Aorta (tissue), 5 donors: Measurements from ENCODE around the gene KLHL25. TPM values are rescaled to one million over a fixed set of nuclear protein-coding genes. Genes with fewer than 3 reads are reported as not detected.

Experiments used
- ATAC-seq: fragments of 200-7000 bp; cut with Tn5 transposase; one replicate; pipeline ENCODE4 v1.9.1; 2022; ENCODE audit warnings: moderate library complexity; ENCODE audit not compliant: low FRiP score
- DNase-seq, 2 donors: peaks; one replicate each; pipeline ENCODE4 v3.0.0-alpha.2; 2020
- H3K27ac ChIP-seq, 2 donors: one replicate each; pipeline ENCODE4 v1.5.1; 2013; ENCODE audit warnings: low read length in 2 of 2, mild to moderate bottlenecking in 2 of 2, moderate library complexity in 2 of 2, control low read depth in 1 of 2, inconsistent platforms in 1 of 2, low read depth in 1 of 2
- H3K27me3 ChIP-seq, 2 donors: one replicate each; pipeline ENCODE4 v1.6.1; 2013; ENCODE audit warnings: control low read depth in 1 of 2, low read length in 1 of 2, mild to moderate bottlenecking in 1 of 2, moderate library complexity in 1 of 2; ENCODE audit not compliant: insufficient read depth in 2 of 2, control insufficient read depth in 1 of 2
- H3K36me3 ChIP-seq, 2 donors: one replicate each; pipeline ENCODE4 v1.6.1; 2013; ENCODE audit warnings: control low read depth in 1 of 2, low read length in 1 of 2, mild to moderate bottlenecking in 1 of 2; ENCODE audit not compliant: insufficient read depth in 2 of 2, control insufficient read depth in 1 of 2
- H3K4me1 ChIP-seq, 2 donors: one replicate each; pipeline ENCODE4 v1.6.1; 2013; ENCODE audit warnings: low read length in 2 of 2, control low read depth in 1 of 2, mild to moderate bottlenecking in 1 of 2, moderate library complexity in 1 of 2; ENCODE audit not compliant: insufficient read depth in 2 of 2, control insufficient read depth in 1 of 2
- H3K4me3 ChIP-seq, 2 donors: one replicate each; pipeline ENCODE4 v1.5.1; 2013; ENCODE audit warnings: low read length in 2 of 2, control low read depth in 1 of 2, mild to moderate bottlenecking in 1 of 2
- H3K9me3 ChIP-seq: one replicate; pipeline ENCODE4 v1.6.1; 2013; ENCODE audit warnings: mild to moderate bottlenecking, low read length; ENCODE audit not compliant: control insufficient read depth
- WGBS, 2 donors: extraction: QIAGEN DNeasy Blood & Tissue Kit; methylation state at CpG; one replicate each; pipeline ENCODE4 v1.1.7; 2013; 5-methylcytosine and 5-hydroxymethylcytosine counted together
- intact Hi-C, 2 donors: fragments of 100-400 bp; cut with DNase I; formaldehyde crosslinking; loops; one replicate each; pipeline versions ENCODE4 v1.14.2 to v1.15.0; 2022
- polyA plus RNA-seq, 2 donors: library from polyadenylated mRNA; stranded (reverse); fragments of 200-250 nt; gene quantifications; one replicate each; pipeline ENCODE4 v1.2.3, GENCODE V29; 2013
- total RNA-seq, 2 donors: library from RNA; stranded (reverse); fragmentation: NEBNext Ultra II Directional; extraction: Animal tissue kit (Norgen Biotek cat#: 25700); gene quantifications; one replicate each; pipeline ENCODE4 v1.2.1, GENCODE V29; 2021
- donor health status: healthy with polysubstance abuse.
- donor health status: Bipolar disorder and iron deficiency.
- donor health status: DM: no; HTN: no; CAD: no.
- donor health status: DM: no; HTN: no; CAD: no.
- donor health status: DM: yes; HTN: yes; CAD: no.

Gene KLHL25
- total and polyA plus RNA-seq, 4 donors: 1.8 to 9.2 (median 5.6) TPM

DNA sequence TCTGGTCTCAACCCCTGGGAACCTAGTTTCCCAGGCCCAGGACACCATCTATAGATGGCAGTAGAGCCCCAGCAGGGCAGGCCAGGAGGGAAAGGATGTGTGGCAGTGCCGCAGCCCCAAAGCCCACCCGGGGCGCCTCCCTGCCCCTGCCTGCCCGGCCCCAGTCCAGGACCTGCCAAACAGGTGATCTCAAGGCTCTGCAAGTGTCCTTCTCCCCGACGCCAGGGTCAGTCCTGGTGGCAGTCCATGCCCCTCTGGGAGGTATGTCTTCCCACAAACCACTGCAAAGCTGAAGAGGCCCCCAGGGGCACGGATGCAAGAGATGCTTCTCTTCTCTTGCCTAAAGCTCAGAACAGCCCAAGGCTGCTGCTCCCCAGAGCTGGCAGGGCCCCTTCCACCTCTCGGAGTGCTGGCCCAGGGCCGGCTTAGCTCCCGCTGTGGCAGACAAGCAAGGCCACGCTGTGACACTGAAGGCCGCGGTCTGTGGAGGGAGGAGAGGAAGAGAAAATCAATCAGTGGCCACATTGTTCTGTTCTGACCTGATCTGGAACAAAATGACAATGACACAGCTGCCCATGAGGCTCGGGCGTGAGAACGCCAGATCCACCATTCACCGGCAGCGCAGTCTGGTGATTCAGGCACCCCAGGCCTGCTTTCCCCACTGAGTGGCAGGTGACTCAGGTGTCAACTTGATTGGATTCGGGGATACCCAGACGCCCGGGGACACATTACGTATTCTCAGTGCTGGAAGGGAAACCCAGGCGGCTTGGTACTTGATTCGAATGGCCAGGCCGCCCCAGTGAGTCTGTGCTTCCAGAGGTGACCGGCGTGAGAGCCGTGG is 34.0 kb downstream of the KLHL25 start:
- Histone ChIP-seq H3K27ac (no peak overlapping the region), H3K4me3 (no peak overlapping the region), H3K36me3 (no peaks in the 10 kb centered on the region), H3K27me3 (no peaks in the 10 kb centered on the region), H3K9me3 (no peaks in the 10 kb centered on the region), H3K4me1 (peaks cover 0 to 2% of the 10 kb centered on the region in 2 donors)
- ATAC-seq (no peak), DNase-seq (peak in 1 of 2 donors; percentile 57)
- WGBS, 2 donors: 95 to 97% methylated on average over 28 of the region's 28 CpGs
- intact Hi-C loops: no loop called here

- H3K4me1 ChIP-seq: peaks cover 0 to 2% of the 10 kb centered on the region in 2 donors
- WGBS, 2 donors: 95 to 96% methylated on average over 6 of the region's 6 CpGs
- ATAC-seq: no peak
Measured at GRCh38 chr15:85760049-85760448, 34.7 kb downstream of the KLHL25 start.

GRCh38 chr15:85759376-85759775 is 35.3 kb downstream of the KLHL25 start:
- H3K27ac ChIP-seq: no peak overlapping the region
- WGBS, 2 donors: 33 to 44% methylated on average over 12 to 13 of the region's 13 CpGs
- no peaks in the 10 kb centered on the region for H3K27me3 ChIP-seq
- no peaks in the 10 kb centered on the region for H3K4me1 ChIP-seq
- ATAC-seq (no peak), DNase-seq (peak in 1 of 2 donors; percentile 79)
- H3K4me3 ChIP-seq: no peak overlapping the region
- H3K9me3 ChIP-seq: no peaks in the 10 kb centered on the region
- intact Hi-C loops: no loop called here
- H3K36me3 ChIP-seq: no peaks in the 10 kb centered on the region

More at GRCh38 chr15:85760049-85760448, 34.7 kb downstream of the KLHL25 start:
- peak in 1 of 2 donors; percentile 50 for DNase-seq
- intact Hi-C loops: no loop called here
- Histone ChIP-seq H3K36me3 (no peaks in the 10 kb centered on the region), H3K27ac (no peak overlapping the region), H3K9me3 (no peaks in the 10 kb centered on the region), H3K27me3 (no peaks in the 10 kb centered on the region), H3K4me3 (no peak overlapping the region)

- Histone ChIP-seq H3K4me3 (no peak overlapping the region), H3K9me3 (no peaks in the 10 kb centered on the region), H3K27me3 (no peaks in the 10 kb centered on the region), H3K36me3 (no peaks in the 10 kb centered on the region), H3K4me1 (no peaks in the 10 kb centered on the region), H3K27ac (no peak overlapping the region)
- no peak for ATAC-seq
- peak in 1 of 2 donors; percentile 64 for DNase-seq
- intact Hi-C loops: no loop called here
- 98 to 99% methylated on average over 21 of the region's 21 CpGs for WGBS, 2 donors
Measured at GRCh38 chr15:85758655-85758978, 36.1 kb downstream of the KLHL25 start.

DNA sequence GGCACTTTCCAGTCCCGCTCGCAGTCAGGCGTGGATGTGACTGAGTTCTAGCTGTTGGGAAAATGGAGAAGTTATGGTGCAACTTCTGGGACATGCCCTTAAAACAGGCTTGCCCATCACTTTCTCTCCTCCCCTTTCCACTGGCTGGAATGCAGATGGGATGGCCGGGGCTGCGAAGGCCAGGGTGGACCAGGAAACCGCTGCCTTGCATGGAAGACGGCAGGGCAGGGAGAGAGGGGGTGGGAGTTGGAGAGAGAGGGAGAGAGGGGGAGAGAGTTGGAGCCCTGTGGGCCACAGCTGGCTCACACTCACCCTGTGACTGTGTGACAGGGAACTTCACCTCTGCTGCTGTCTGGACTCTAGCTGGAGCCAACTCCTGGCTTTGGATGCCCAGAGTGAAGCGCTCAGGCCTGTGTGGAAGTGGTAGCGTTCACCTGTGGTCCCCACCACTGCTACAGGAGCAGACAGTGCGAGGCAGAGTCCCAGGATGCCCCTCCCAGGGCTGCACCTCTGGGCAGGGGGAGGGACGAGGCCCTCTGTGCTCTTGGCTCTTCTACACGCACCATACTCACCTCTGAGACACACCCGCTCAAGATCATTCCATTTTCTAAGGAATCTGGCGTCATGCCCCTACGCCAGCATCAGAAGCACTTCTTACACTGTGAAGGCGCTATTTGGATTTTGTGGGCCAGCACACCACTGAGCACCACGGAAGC is 36.6 kb downstream of the KLHL25 start:
- no peaks in the 10 kb centered on the region for H3K27me3 ChIP-seq
- no peak overlapping the region for H3K27ac ChIP-seq
- DNase-seq: peak in 1 of 2 donors; percentile 58
- no peak for ATAC-seq
- no peak overlapping the region for H3K4me3 ChIP-seq
- no peaks in the 10 kb centered on the region for H3K4me1 ChIP-seq
- no peaks in the 10 kb centered on the region for H3K36me3 ChIP-seq
- 96% methylated on average over 17 of the region's 17 CpGs for WGBS, 2 donors
- no peaks in the 10 kb centered on the region for H3K9me3 ChIP-seq
- intact Hi-C loops: no loop called here

DNA sequence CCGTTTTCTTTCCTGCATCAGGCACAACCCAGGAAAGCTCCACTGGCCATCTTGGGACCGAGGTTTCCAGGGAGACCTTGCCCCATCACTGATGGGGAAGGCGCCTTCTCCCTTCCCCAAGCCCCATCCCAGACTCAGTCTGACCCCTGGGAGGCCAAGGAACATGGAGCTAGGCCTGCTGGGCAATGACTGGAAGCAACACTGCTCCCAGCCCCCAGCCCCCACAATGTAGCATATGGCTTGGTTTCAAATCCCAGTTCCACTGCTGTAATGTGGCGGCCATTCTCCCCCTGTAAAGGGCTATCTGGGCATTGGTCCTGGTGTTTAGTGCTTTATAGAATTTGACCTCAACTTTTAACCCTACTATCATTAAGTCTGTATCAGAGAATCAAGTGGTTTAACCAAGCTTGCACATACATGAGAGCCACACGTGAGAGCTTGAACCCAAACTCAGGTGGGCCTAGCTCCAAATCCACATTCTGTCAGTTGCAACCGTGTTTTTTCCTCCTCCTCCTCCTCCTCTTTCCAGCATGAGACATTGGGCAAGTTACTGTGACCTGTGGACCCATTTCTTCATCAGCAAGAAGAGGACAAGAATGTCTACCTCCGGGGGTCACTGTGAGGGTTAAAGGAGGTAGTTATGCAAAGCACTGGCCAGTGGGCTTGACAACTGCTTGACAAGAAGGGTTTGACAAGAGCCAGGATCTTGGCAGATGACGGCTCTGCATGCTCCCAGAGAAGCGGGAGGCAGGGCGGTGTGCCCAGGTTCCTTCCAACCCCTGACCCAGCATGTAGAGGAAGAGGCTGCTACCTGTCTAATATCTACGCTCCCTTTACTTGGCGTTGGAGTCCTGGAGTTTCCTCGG is 37.4 kb downstream of the KLHL25 start:
- DNase-seq: peak in 1 of 2 donors; percentile 56
- Histone ChIP-seq H3K27me3 (no peaks in the 10 kb centered on the region), H3K9me3 (no peaks in the 10 kb centered on the region), H3K36me3 (no peaks in the 10 kb centered on the region), H3K27ac (no peak overlapping the region), H3K4me1 (no peaks in the 10 kb centered on the region), H3K4me3 (no peak overlapping the region)
- intact Hi-C loops: no loop called here
- 90 to 94% methylated on average over 13 of the region's 13 CpGs for WGBS, 2 donors
- no peak for ATAC-seq

GRCh38 chr15:85756411-85757072 is 38.2 kb downstream of the KLHL25 start:
- no peak for ATAC-seq
- H3K36me3 ChIP-seq: no peaks in the 10 kb centered on the region
- H3K27ac ChIP-seq: no peak overlapping the region
- WGBS, 2 donors: 94 to 98% methylated on average over 9 of the region's 9 CpGs
- H3K4me3 ChIP-seq: no peak overlapping the region
- intact Hi-C loops: no loop called here
- no peaks in the 10 kb centered on the region for H3K4me1 ChIP-seq
- no peaks in the 10 kb centered on the region for H3K9me3 ChIP-seq
- DNase-seq: peak in 1 of 2 donors; percentile 77
- H3K27me3 ChIP-seq: no peaks in the 10 kb centered on the region

DNA sequence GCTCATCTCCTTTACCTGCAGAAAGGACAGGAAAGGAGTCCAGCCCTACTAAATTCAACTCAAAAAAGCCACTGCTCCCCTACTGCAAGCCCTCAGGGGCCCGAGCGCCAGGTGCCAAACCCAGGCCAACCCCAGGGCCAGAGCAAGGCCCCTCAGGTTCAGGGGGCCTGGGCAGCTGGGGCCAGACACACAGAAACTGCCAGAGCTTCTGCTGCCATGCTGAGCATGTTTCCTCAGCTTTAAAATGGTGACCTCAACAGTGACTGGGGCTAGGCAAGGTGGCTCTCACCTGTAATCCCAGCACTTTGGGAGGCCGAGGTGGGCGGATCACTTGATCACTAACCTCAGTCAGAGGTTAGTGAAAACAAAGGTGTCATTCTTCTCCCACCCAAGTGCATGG is 38.8 kb downstream of the KLHL25 start:
- Histone ChIP-seq H3K9me3 (no peaks in the 10 kb centered on the region), H3K4me1 (no peaks in the 10 kb centered on the region), H3K27ac (no peak overlapping the region), H3K4me3 (no peak overlapping the region), H3K36me3 (no peaks in the 10 kb centered on the region), H3K27me3 (no peaks in the 10 kb centered on the region)
- WGBS, 2 donors: 94 to 95% methylated on average over 4 of the region's 4 CpGs
- DNase-seq (peak in 1 of 2 donors; percentile 59), ATAC-seq (no peak)
- intact Hi-C loops: no loop called here
